Keratinocyte (primary cell): Measurements from ENCODE around the gene MYO1C. TPM values are rescaled to one million over a fixed set of nuclear protein-coding genes. Genes with fewer than 3 reads are reported as not detected.

Source experiments
- DNase-seq: peaks from one replicate; pipeline ENCODE4 v3.0.0-alpha.2; 2011; ENCODE audit warnings: low read depth, missing footprints, low spot score
- FAIRE-seq: peaks from 2 replicates; lab custom pipeline; 2011; peaks lifted over from hg19 to GRCh38; lab: Jason Lieb, UNC
- H2AFZ ChIP-seq: 2 replicates; pipeline ENCODE4 v1.6.0; 2012; ENCODE audit warnings: low read length, control low read depth, inconsistent platforms; ENCODE audit not compliant: control insufficient read depth
- H3K27ac ChIP-seq: 2 replicates; pipeline ENCODE4 v1.5.1; 2011; ENCODE audit warnings: low read length; ENCODE audit not compliant: control insufficient read depth, insufficient read depth
- H3K27me3 ChIP-seq: 3 replicates; pipeline ENCODE4 v1.6.0; 2011; ENCODE audit warnings: low read length; ENCODE audit not compliant: control insufficient read depth, insufficient read depth; ENCODE audit errors: extremely low read depth
- H3K36me3 ChIP-seq, 2 experiments: 2 replicates in 1 of 2; 3 replicates in 1 of 2; pipeline ENCODE4 v1.5.1; 2011; ENCODE audit warnings: low read length in 2 of 2, mild to moderate bottlenecking in 1 of 2; ENCODE audit not compliant: control insufficient read depth in 2 of 2, insufficient read depth in 2 of 2; ENCODE audit errors: extremely low read depth in 1 of 2
- H3K4me1 ChIP-seq: 3 replicates; pipeline ENCODE4 v1.5.1; 2011; ENCODE audit warnings: low read length; ENCODE audit not compliant: control insufficient read depth, insufficient read depth; ENCODE audit errors: extremely low read depth
- H3K4me2 ChIP-seq: 3 replicates; pipeline ENCODE4 v1.6.0; 2011; ENCODE audit warnings: low read depth, low read length; ENCODE audit not compliant: control insufficient read depth, insufficient read depth; ENCODE audit errors: extremely low read depth
- H3K4me3 ChIP-seq, 3 experiments: fragments of 200-600 bp in 1 of 3; sonication (generic) in 1 of 3; 2 replicates in 2 of 3; 3 replicates in 1 of 3; pipeline ENCODE4 v1.5.1; 2011 to 2016; ENCODE audit warnings: low read length in 3 of 3, mild to moderate bottlenecking in 3 of 3, control low read depth in 2 of 3, inconsistent platforms in 1 of 3, low read depth in 1 of 3, mixed read lengths in 1 of 3, mixed run types in 1 of 3, moderate library complexity in 1 of 3; ENCODE audit not compliant: control insufficient read depth in 2 of 3, insufficient read depth in 2 of 3; ENCODE audit errors: extremely low read depth in 1 of 3
- H3K79me2 ChIP-seq: 2 replicates; pipeline ENCODE4 v1.6.0; 2012; ENCODE audit warnings: low read length; ENCODE audit not compliant: control insufficient read depth, insufficient read depth
- H3K9ac ChIP-seq: 3 replicates; pipeline ENCODE4 v1.6.0; 2011; ENCODE audit warnings: low read length; ENCODE audit not compliant: control insufficient read depth, insufficient read depth; ENCODE audit errors: extremely low read depth
- H3K9me1 ChIP-seq: 3 replicates; pipeline ENCODE4 v1.6.0; 2011; ENCODE audit warnings: low read length; ENCODE audit not compliant: control insufficient read depth, insufficient read depth; ENCODE audit errors: extremely low read depth
- H3K9me3 ChIP-seq: 2 replicates; pipeline ENCODE4 v1.5.1; 2012; ENCODE audit warnings: low read depth, low read length; ENCODE audit not compliant: control insufficient read depth
- H4K20me1 ChIP-seq: 3 replicates; pipeline ENCODE4 v1.6.0; 2011; ENCODE audit warnings: low read length; ENCODE audit not compliant: control insufficient read depth, insufficient read depth; ENCODE audit errors: extremely low read depth
- CTCF ChIP-seq, 3 experiments: IDR thresholded peaks in 1 of 3; conservative IDR thresholded peaks in 1 of 3; optimal IDR thresholded peaks in 1 of 3; 2 replicates in 2 of 3; 3 replicates in 1 of 3; pipeline versions ENCODE3 to v1.5.1; 2011; ENCODE audit warnings: low read length in 3 of 3, mild to moderate bottlenecking in 3 of 3, moderate library complexity in 2 of 3, control low read depth in 1 of 3, inconsistent platforms in 1 of 3; ENCODE audit not compliant: insufficient read depth in 2 of 3; ENCODE audit errors: extremely low read depth in 1 of 3
- EZH2 ChIP-seq: IDR thresholded peaks from one replicate; pipeline ENCODE4 v1.6.1; 2012; ENCODE audit warnings: inconsistent platforms, mild to moderate bottlenecking, low read length, moderate library complexity
- dilution Hi-C: fragments of 300-500 bp; cut with MboI; formaldehyde crosslinking; loops from one replicate; pipeline ENCODE4 v1.7.0; 2020; ENCODE audit warnings: low sequenced_read_pairs; ENCODE audit not compliant: extremely low pct_ligation_motif_present
- polyA plus RNA-seq, 5 experiments: library from polyadenylated mRNA; depleted of rRNA in 3 of 5; stranded (reverse) in 3 of 5; stranded (forward) in 1 of 5; unstranded in 1 of 5; fragments of >200 nt; gene quantifications; 1 replicate in 1 of 5; 2 replicates in 3 of 5; 3 replicates in 1 of 5; pipeline versions ENCODE4 v1.2.1 to v1.2.3, GENCODE V29; 2011 to 2012; ENCODE audit warnings: missing spikeins in 2 of 5, low read depth in 1 of 5, low replicate concordance in 1 of 5

Gene MYO1C
- polyA plus RNA-seq, 1 donor (not counting 4 experiments of a cell fraction or from before 2014, with no cell fraction given) = 101 TPM

- H3K36me3 ChIP-seq = peaks cover 19 to 21% of the 10 kb centered on the region in 2 experiments
- DNase-seq = no peak
- dilution Hi-C loops = no loop called here
- peaks cover 2% of the 10 kb centered on the region for H4K20me1 ChIP-seq
- no peak overlapping the region for H3K4me3 ChIP-seq
- no peak for FAIRE-seq
- H2AFZ ChIP-seq = no peak overlapping the region
- H3K9me1 ChIP-seq = no peaks in the 10 kb centered on the region
- no peak for TF ChIP-seq EZH2
- no peak for TF ChIP-seq CTCF (optimal IDR thresholded peaks at IDR 0.05 in 1 of 3, IDR thresholded peaks at IDR 0.05 in 1 of 3, conservative IDR thresholded peaks at IDR 0.05 in 1 of 3; ENCODE audit: extremely low read depth in 1 of 3, insufficient read depth in 2 of 3, low read length in 3 of 3)
- no peaks in the 10 kb centered on the region for H3K9me3 ChIP-seq
- peaks cover 4% of the 10 kb centered on the region for H3K4me1 ChIP-seq
- H3K79me2 ChIP-seq = peaks cover 8% of the 10 kb centered on the region
- H3K9ac ChIP-seq = no peak overlapping the region
- H3K4me2 ChIP-seq = no peak overlapping the region
- no peak overlapping the region for H3K27ac ChIP-seq
- H3K27me3 ChIP-seq = no peaks in the 10 kb centered on the region
Measured at GRCh38 chr17:1522626-1523025, 30.1 kb upstream of the MYO1C start.

GRCh38 chr17:1521086-1521640 lies 28.7 kb upstream of the MYO1C start:
- H3K79me2 ChIP-seq = peaks cover 13% of the 10 kb centered on the region
- H3K9me1 ChIP-seq = no peaks in the 10 kb centered on the region
- no peak overlapping the region for H2AFZ ChIP-seq
- no peak for TF ChIP-seq CTCF (optimal IDR thresholded peaks at IDR 0.05 in 1 of 3, IDR thresholded peaks at IDR 0.05 in 1 of 3, conservative IDR thresholded peaks at IDR 0.05 in 1 of 3; ENCODE audit: extremely low read depth in 1 of 3, insufficient read depth in 2 of 3, low read length in 3 of 3)
- no peak for TF ChIP-seq EZH2
- H3K27me3 ChIP-seq = no peaks in the 10 kb centered on the region
- H3K27ac ChIP-seq = no peak overlapping the region
- H3K4me3 ChIP-seq = no peak overlapping the region
- H3K36me3 ChIP-seq = peaks cover 16 to 19% of the 10 kb centered on the region in 2 experiments
- FAIRE-seq (no peak), DNase-seq (no peak)
- dilution Hi-C loops = no loop called here
- no peak overlapping the region for H3K9ac ChIP-seq
- H3K9me3 ChIP-seq = no peaks in the 10 kb centered on the region
- H3K4me1 ChIP-seq = peaks cover 6% of the 10 kb centered on the region
- peaks cover 2% of the 10 kb centered on the region for H4K20me1 ChIP-seq
- no peak overlapping the region for H3K4me2 ChIP-seq
